Sigmoid colon (tissue), 3 donors: Measurements from ENCODE around the gene GPR42.

Experiments used
- POLR2A ChIP-seq, 2 donors: fragments of 450-650 bp; IDR thresholded peaks; one replicate each; pipeline ENCODE4 v1.6.1; 2016; ENCODE audit warnings: antibody characterized with exemption in 2 of 2, mild to moderate bottlenecking in 2 of 2, moderate library complexity in 2 of 2
- TF ChIP-seq, protein P1 (sequence below), 4 experiments: fragments of 450-650 bp in 3 of 4; fragments of 200-600 bp in 1 of 4; IDR thresholded peaks; one replicate each; pipeline ENCODE4 v1.5.1; 2016 to 2019; ENCODE audit warnings: antibody characterized with exemption in 4 of 4, mild to moderate bottlenecking in 3 of 4, moderate library complexity in 2 of 4

DNA sequence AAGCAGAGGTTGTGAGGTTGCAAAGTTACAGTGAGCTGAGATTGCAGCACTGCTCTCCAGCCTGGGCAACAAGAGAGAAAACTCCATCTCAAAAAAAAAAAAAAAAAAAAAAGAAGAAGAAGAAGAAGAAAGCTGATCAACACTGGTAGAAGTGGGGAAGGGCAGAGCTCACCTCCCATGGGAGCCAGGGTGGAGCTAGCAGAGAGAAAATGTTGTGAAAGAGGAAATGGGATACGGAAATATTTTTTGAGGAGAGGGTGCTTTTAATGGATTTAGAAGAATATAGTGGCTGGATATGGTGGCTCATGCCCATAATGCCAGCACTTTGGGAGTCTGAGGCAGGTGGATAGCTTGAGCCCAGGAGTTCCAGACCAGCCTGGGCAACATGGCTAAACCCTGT lies 6.8 kb downstream of the GPR42 start:
- TF ChIP-seq, protein P1, sequence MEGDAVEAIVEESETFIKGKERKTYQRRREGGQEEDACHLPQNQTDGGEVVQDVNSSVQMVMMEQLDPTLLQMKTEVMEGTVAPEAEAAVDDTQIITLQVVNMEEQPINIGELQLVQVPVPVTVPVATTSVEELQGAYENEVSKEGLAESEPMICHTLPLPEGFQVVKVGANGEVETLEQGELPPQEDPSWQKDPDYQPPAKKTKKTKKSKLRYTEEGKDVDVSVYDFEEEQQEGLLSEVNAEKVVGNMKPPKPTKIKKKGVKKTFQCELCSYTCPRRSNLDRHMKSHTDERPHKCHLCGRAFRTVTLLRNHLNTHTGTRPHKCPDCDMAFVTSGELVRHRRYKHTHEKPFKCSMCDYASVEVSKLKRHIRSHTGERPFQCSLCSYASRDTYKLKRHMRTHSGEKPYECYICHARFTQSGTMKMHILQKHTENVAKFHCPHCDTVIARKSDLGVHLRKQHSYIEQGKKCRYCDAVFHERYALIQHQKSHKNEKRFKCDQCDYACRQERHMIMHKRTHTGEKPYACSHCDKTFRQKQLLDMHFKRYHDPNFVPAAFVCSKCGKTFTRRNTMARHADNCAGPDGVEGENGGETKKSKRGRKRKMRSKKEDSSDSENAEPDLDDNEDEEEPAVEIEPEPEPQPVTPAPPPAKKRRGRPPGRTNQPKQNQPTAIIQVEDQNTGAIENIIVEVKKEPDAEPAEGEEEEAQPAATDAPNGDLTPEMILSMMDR (IDR thresholded peaks at IDR 0.05) = no peak
- TF ChIP-seq POLR2A (IDR thresholded peaks at IDR 0.05) = no peak
